GM12872 (cell line): ENCODE measurements around the gene RBM14.

Experiments
- TF ChIP-seq, protein P1 (sequence below): IDR thresholded peaks from 3 replicates; pipeline ENCODE4 v1.5.1; 2011; ENCODE audit warnings: low read depth, mild to moderate bottlenecking, low read length, moderate library complexity; ENCODE audit not compliant: insufficient read depth

The RBM14 gene

DNA sequence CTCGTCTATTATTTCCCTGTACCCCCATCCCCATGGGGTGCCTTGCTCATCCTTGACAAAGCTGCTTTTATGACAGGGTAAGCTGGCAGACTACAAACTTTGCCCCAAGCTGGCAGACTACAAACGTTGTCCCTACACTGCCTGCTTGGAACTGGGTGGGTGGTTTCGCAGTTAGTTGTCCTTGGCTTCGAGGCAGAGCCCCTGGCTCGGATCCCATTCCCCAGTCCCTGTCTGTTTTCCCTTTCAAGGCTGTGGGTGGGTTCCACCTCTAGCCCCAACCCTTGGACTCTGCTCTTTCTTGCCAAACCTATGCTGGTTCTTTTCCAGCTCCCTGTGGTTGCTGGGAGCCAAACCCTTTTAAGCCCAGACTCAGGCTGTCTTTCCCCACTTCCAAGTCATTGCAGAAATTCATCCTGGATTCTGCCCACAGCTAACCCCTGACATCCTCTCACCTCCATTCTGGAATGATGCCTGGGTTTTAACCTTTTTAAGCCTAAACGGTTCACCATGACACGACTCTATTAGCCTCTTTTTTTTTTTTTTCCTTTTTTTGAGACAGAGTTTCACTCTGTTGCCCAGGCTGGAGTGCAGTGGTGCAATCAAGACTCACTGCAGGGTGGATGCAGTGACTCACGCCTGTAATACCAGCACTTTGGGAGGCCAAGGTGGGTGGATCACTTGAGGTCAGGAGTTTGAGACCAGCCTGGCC, 9.2 kb upstream of the RBM14 start:
- TF ChIP-seq, protein P1, sequence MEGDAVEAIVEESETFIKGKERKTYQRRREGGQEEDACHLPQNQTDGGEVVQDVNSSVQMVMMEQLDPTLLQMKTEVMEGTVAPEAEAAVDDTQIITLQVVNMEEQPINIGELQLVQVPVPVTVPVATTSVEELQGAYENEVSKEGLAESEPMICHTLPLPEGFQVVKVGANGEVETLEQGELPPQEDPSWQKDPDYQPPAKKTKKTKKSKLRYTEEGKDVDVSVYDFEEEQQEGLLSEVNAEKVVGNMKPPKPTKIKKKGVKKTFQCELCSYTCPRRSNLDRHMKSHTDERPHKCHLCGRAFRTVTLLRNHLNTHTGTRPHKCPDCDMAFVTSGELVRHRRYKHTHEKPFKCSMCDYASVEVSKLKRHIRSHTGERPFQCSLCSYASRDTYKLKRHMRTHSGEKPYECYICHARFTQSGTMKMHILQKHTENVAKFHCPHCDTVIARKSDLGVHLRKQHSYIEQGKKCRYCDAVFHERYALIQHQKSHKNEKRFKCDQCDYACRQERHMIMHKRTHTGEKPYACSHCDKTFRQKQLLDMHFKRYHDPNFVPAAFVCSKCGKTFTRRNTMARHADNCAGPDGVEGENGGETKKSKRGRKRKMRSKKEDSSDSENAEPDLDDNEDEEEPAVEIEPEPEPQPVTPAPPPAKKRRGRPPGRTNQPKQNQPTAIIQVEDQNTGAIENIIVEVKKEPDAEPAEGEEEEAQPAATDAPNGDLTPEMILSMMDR = no peak

DNA sequence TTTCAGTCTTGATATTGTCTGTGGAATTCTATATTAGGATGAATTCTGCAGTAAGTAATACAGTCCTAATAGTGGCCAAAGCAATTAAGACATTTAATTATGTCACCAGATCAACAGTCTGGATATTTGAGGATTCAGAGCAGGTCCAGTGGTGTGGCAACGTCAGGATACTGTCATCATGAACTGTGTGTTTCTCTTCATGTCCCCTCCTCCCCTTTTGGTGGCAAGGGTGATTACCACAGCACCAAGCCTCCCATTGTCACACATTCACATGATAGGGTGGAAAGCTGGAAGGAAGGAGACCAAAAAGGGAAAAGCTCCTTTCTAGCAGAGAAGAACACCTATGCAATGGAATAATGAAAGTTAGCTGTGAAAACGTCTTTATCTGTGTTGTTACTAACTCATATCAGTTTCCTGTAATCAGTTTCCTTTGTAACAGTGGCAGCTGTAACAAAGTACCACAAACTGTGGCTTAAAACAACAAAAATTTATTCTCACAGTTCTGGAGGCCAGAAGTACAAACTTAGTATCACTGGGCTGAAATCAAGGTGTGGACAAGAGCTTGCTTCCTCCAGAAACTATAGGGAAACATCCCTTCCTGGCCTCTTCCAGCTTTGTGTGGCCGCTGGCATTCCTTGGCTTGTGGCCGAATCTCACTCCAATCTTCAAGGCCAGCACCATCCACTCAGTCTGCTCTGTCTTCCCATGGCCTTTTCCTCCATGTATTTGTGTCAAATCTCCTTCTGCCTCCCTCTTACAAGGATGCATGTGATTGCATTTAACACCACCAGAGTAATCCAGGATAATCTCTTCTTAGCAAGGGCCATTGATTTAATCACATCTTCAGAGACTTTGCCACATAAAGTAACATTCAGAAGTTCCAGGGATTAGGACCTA, 6.5 kb upstream of the RBM14 start:
- TF ChIP-seq, protein P1 = no peak

DNA sequence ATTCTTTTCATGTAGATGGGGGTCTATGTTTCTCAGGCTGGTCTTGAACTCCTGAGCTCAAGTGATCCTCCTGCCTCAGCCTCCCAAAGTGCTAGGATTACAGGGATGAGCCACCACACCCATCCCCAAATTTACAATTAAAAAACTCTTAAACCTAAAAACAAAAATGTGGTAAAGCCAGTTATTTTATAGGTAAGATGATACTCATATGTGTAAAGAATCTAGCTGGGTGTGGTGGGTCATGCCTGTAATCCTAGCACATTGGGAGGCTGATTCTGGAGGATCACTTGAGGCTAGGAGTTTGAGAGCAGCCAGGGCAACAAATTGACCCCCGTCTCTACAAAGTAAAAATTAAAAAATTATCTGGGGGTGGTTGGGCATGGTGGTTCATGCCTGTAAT, 4.0 kb upstream of the RBM14 start:
- TF ChIP-seq, protein P1 = no peak

DNA sequence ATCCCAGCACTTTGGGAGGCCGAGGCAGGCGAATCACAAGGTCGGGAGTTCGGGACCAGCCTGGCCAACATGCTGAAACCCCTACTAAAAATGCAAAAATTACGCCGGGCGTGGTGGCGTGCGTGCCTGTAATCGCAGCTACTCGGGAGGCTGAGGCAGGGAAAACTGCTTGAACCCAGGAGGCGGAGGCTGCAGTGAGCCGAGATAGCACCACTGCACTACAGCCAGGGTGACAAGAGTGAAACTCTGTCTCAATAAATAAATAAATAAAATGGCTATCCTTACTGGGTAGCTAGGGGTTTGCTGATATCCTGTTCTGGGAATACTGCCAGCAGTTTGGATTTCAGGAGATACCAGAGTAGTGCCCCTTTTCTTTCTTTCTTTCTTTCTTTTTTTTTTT, 2.4 kb upstream of the RBM14 start:
- TF ChIP-seq, protein P1 = no peak

DNA sequence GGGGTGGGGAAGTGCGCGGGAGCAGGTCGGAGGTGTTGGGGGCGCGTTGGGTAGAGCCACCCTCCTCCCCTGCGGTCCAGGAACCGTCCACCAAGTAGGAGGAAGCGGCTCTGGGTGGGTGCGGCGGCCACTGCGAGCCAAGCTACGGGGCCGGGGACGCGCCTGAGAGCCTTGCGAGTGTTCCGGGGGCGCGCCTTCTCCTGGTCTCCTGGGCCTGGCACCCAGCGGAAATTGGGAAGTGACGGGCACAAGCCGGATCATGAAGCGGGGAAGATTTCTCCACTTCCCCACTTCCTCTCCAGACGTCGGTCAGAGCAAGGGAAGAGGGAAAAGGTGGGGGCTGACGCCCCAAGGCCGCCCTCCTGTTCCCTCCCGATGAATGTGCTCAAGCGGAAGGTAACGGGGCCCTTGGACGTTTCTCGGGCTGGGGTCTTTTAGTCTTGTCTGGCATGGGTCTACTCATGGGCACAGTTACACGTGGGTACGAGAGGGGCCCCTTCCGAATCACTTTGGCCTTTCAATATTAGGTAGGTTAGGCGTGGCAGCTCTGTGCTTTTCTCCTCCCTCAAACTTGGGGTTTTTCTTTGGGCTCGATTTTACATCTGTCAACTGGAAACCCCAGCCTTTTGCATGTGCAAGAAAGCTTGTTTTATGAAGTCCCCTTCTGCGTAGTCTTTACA, 865 bp downstream of the RBM14 start:
- TF ChIP-seq, protein P1 = no peak

DNA sequence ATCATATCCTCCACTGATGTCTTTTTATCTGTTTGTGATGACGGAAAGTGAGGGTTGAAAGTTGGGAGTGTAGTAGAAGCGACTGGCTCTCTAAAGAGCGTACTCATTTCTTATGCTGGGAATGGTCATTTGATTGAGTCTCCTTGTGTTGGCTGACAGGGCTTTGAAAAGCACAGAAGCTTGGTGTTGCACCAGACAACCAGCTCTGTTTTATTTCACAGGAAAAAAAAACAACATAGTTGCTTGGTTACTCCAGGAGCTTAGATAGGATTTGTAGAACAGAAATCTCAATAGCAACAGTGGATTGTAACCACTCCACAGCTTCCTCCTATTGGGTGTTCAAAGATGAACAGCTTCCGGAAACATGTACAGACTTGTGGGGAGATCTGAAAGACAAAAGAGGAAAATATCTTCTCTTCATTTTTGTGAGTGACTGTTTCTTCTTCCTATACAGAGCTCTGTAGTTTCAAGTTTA, 2.7 kb downstream of the RBM14 start:
- TF ChIP-seq, protein P1 = no peak

DNA sequence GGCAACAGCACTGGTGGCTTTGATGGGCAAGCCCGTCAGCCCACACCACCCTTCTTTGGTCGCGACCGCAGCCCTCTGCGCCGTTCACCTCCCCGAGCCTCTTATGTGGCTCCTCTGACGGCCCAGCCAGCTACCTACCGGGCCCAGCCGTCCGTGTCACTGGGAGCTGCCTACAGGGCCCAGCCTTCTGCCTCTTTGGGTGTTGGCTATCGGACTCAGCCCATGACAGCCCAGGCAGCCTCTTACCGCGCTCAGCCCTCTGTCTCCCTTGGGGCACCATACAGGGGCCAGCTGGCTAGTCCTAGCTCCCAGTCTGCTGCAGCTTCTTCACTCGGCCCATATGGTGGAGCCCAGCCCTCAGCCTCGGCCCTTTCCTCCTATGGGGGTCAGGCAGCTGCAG, 8.0 kb downstream of the RBM14 start:
- TF ChIP-seq, protein P1 = no peak
